SHP77 (cell line): Measurements from ENCODE around the gene AKAP9.
"Not testable (repeated sequence)": the region's sequence is repeated elsewhere in the genome, so short reads cannot be mapped to it uniquely, and the experiment has no call there.

Source experiments
- DNase-seq, 2 experiments: peaks; one replicate each; lab custom pipeline; 2025; lab: John Stamatoyannopoulos, UW

AKAP9 gene

GRCh38 chr7:91946549-91946948 is 5.9 kb downstream of the AKAP9 start:
- no peak for DNase-seq

GRCh38 chr7:91947948-91948347 is 7.3 kb downstream of the AKAP9 start:
- DNase-seq, result no peak

GRCh38 chr7:91949221-91950009 is 8.8 kb downstream of the AKAP9 start:
- no peak for DNase-seq

- no peak for DNase-seq
Measured at GRCh38 chr7:91953618-91954017, 13.0 kb downstream of the AKAP9 start.

GRCh38 chr7:91956464-91956863 is 15.8 kb downstream of the AKAP9 start:
- DNase-seq, result not testable (repeated sequence)

GRCh38 chr7:91957232-91957631 is 16.6 kb downstream of the AKAP9 start:
- DNase-seq, result no peak

GRCh38 chr7:91957823-91958222 is 17.2 kb downstream of the AKAP9 start:
- no peak for DNase-seq

GRCh38 chr7:91959023-91959422 is 18.4 kb downstream of the AKAP9 start:
- no peak for DNase-seq

GRCh38 chr7:91961816-91962215 is 21.2 kb downstream of the AKAP9 start:
- no peak for DNase-seq

GRCh38 chr7:91962419-91962818 is 21.8 kb downstream of the AKAP9 start:
- DNase-seq, result no peak

GRCh38 chr7:91967513-91967912 is 26.9 kb downstream of the AKAP9 start:
- not testable (repeated sequence) for DNase-seq

GRCh38 chr7:91973639-91974038 is 33.0 kb downstream of the AKAP9 start:
- DNase-seq, result no peak

- no peak for DNase-seq
Measured at GRCh38 chr7:91974066-91974465, 33.4 kb downstream of the AKAP9 start.

- no peak for DNase-seq
Measured at GRCh38 chr7:91976743-91977142, 36.1 kb downstream of the AKAP9 start.

GRCh38 chr7:91979590-91979989 is 38.9 kb downstream of the AKAP9 start:
- DNase-seq, result no peak

- DNase-seq, result not testable (repeated sequence)
Measured at GRCh38 chr7:91982352-91982751, 41.7 kb downstream of the AKAP9 start.

GRCh38 chr7:91988213-91988612 is 47.6 kb downstream of the AKAP9 start:
- DNase-seq, result no peak

- DNase-seq, result no peak
Measured at GRCh38 chr7:91993976-91994375, 53.3 kb downstream of the AKAP9 start.

- DNase-seq, result no peak
Measured at GRCh38 chr7:91995391-91996105, 54.9 kb downstream of the AKAP9 start.

- no peak for DNase-seq
Measured at GRCh38 chr7:91999631-92000565, 59.2 kb downstream of the AKAP9 start.

GRCh38 chr7:92002720-92003119 is 62.1 kb downstream of the AKAP9 start:
- no peak for DNase-seq

- DNase-seq, result no peak
Measured at GRCh38 chr7:92006046-92006445, 65.4 kb downstream of the AKAP9 start.
